Measurements from ENCODE around the gene DNAJC1.
"Not testable (repeated sequence)": the region's sequence is repeated elsewhere in the genome, so short reads cannot be mapped to it uniquely, and the experiment has no call there.

- TF ChIP-seq CTCF (IDR thresholded peaks at IDR 0.05); NR3C1 (IDR thresholded peaks at IDR 0.05); ZFP36 (IDR thresholded peaks at IDR 0.05; ENCODE audit: borderline replicate concordance, partially characterized antibody); CHD2 (IDR thresholded peaks at IDR 0.05; ENCODE audit: low read length, partially characterized antibody); SREBF2 (IDR thresholded peaks at IDR 0.05): not testable (repeated sequence)
Observed at GRCh38 chr10:21872771-21873170, 130.8 kb downstream of the DNAJC1 start.
